Gastrocnemius medialis (tissue), 4 donors: ENCODE measurements around the gene LONP2. TPM values are rescaled to one million over a fixed set of nuclear protein-coding genes. Genes with fewer than 3 reads are reported as not detected.
A peak's percentile ranks its signal among the peaks of the same experiment; 100 is the strongest.

Experiments used
- ATAC-seq, 2 donors: fragments of 150-250 bp; one replicate each; pipeline ENCODE4 v1.9.1; 2016
- DNase-seq, 2 donors: peaks; one replicate each; pipeline ENCODE4 v3.0.0-alpha.2; 2019
- H3K27ac ChIP-seq, 4 donors: fragments of 200-600 bp; sonication (generic); 1 replicate in 1 of 4; 2 replicates in 3 of 4; pipeline ENCODE4 v1.5.1; 2016 to 2018; ENCODE audit warnings: mild to moderate bottlenecking in 2 of 4, moderate library complexity in 1 of 4
- H3K27me3 ChIP-seq, 3 donors: fragments of 200-600 bp; sonication (generic) in 2 of 3; 1 replicate in 1 of 3; 2 replicates in 2 of 3; pipeline versions ENCODE4 v1.5.1 to v1.6.0; 2016 to 2019; ENCODE audit warnings: mild to moderate bottlenecking in 1 of 3, moderate library complexity in 1 of 3
- H3K36me3 ChIP-seq, 2 donors: fragments of 200-600 bp; sonication (generic) in 1 of 2; one replicate each; pipeline ENCODE4 v1.5.1; 2017 to 2018
- H3K4me1 ChIP-seq, 2 donors: fragments of 200-600 bp; sonication (generic) in 1 of 2; one replicate each; pipeline ENCODE4 v1.5.1; 2016 to 2017; ENCODE audit warnings: mild to moderate bottlenecking in 2 of 2
- H3K4me3 ChIP-seq, 4 donors: fragments of 200-600 bp; sonication (generic) in 3 of 4; 1 replicate in 1 of 4; 2 replicates in 3 of 4; pipeline ENCODE4 v1.5.1; 2016 to 2019; ENCODE audit warnings: mild to moderate bottlenecking in 2 of 4
- H3K9me3 ChIP-seq, 3 donors: fragments of 200-600 bp; sonication (generic) in 2 of 3; 1 replicate in 1 of 3; 2 replicates in 2 of 3; pipeline ENCODE4 v1.5.1; 2016 to 2019
- CTCF ChIP-seq, 5 experiments: fragments of 450-650 bp in 3 of 5; fragments of 200-600 bp in 2 of 5; sonication (generic) in 2 of 5; IDR thresholded peaks in 4 of 5; conservative IDR thresholded peaks in 1 of 5; 1 replicate in 4 of 5; 2 replicates in 1 of 5; pipeline ENCODE4 v1.5.1; 2016 to 2019; ENCODE audit warnings: antibody characterized with exemption in 5 of 5, mild to moderate bottlenecking in 3 of 5, moderate library complexity in 3 of 5
- POLR2A ChIP-seq, 2 donors: fragments of 450-650 bp; IDR thresholded peaks; one replicate each; pipeline ENCODE4 v1.6.1; 2017; ENCODE audit warnings: antibody characterized with exemption in 2 of 2, mild to moderate bottlenecking in 2 of 2, moderate library complexity in 2 of 2
- in situ Hi-C, 4 donors: fragments of 200-750 bp; cut with MboI; loops; one replicate each; pipeline versions ENCODE4 v1.15.0 to v1.8.0; 2017; ENCODE audit warnings: low sequenced_read_pairs in 4 of 4
- intact Hi-C: fragments of 100-400 bp; cut with DNase I; formaldehyde crosslinking; loops from one replicate; pipeline ENCODE4 v1.15.1; 2023; ENCODE audit warnings: low total_unique reads
- total RNA-seq, 4 donors: library from RNA; depleted of rRNA; stranded (reverse); fragments of >200 nt; gene quantifications; one replicate each; pipeline versions ENCODE4 v1.1.0 to v1.2.3, GENCODE V29; 2016

The LONP2 gene
- total RNA-seq, 4 donors from 2014 or later = 33.8 to 45.2 (median 42.4) TPM

GRCh38 chr16:48326915-48327314, 82.8 kb downstream of the LONP2 start:
- Histone ChIP-seq H3K9me3 (no peaks in the 10 kb centered on the region), H3K36me3 (no peaks in the 10 kb centered on the region), H3K4me1 (peaks cover 36 to 40% of the 10 kb centered on the region in 2 donors), H3K27ac (no peak overlapping the region), H3K4me3 (no peak overlapping the region), H3K27me3 (no peaks in the 10 kb centered on the region)
- in situ Hi-C loops = no loop called here
- intact Hi-C loops = no loop called here
- no peak for DNase-seq
- no peak for TF ChIP-seq POLR2A (IDR thresholded peaks at IDR 0.05)
- no peak for ATAC-seq

- Histone ChIP-seq H3K9me3 (no peaks in the 10 kb centered on the region), H3K4me3 (no peak overlapping the region), H3K27ac (no peak overlapping the region), H3K4me1 (peaks cover 29 to 30% of the 10 kb centered on the region in 2 donors), H3K27me3 (no peaks in the 10 kb centered on the region), H3K36me3 (peaks cover 0 to under 1% of the 10 kb centered on the region in 2 donors)
- DNase-seq (no peak), ATAC-seq (no peak)
- in situ Hi-C loops (no loop called here), intact Hi-C loops (no loop called here)
- TF ChIP-seq CTCF (IDR thresholded peaks at IDR 0.05 in 4 of 5, conservative IDR thresholded peaks at IDR 0.05 in 1 of 5) (no peak), POLR2A (IDR thresholded peaks at IDR 0.05) (no peak)
These were observed 85.0 kb downstream of the LONP2 start for GRCh38 chr16:48329138-48329537.

GRCh38 chr16:48330189-48330840, 86.2 kb downstream of the LONP2 start:
- ATAC-seq (peak; percentile 68 to 91), DNase-seq (peak in 1 of 2 donors; percentile 17)
- Histone ChIP-seq H3K36me3 (peaks cover 0 to 13% of the 10 kb centered on the region in 2 donors), H3K27ac (peak overlapping the region; percentile 21 to 65 (median 32)), H3K9me3 (no peaks in the 10 kb centered on the region), H3K4me3 (no peak overlapping the region), H3K4me1 (peaks cover 22 to 26% of the 10 kb centered on the region in 2 donors), H3K27me3 (no peaks in the 10 kb centered on the region)
- in situ Hi-C loops = no loop called here
- intact Hi-C loops = no loop called here
- TF ChIP-seq CTCF (IDR thresholded peaks at IDR 0.05 in 4 of 5, conservative IDR thresholded peaks at IDR 0.05 in 1 of 5) (no peak), POLR2A (IDR thresholded peaks at IDR 0.05) (no peak)

GRCh38 chr16:48330841-48331192, 86.7 kb downstream of the LONP2 start:
- DNase-seq (peak in 1 of 2 donors; percentile 15), ATAC-seq (peak; percentile 82 to 95)
- TF ChIP-seq POLR2A (IDR thresholded peaks at IDR 0.05) (no peak), CTCF (IDR thresholded peaks at IDR 0.05 in 4 of 5, conservative IDR thresholded peaks at IDR 0.05 in 1 of 5) (no peak)
- H3K9me3 ChIP-seq = no peaks in the 10 kb centered on the region
- H3K27me3 ChIP-seq = no peaks in the 10 kb centered on the region
- H3K36me3 ChIP-seq = peaks cover 0 to 18% of the 10 kb centered on the region in 2 donors
- intact Hi-C loops (no loop called here), in situ Hi-C loops (no loop called here)
- peak overlapping the region; percentile 21 to 65 (median 32) for H3K27ac ChIP-seq
- H3K4me3 ChIP-seq = no peak overlapping the region
- peaks cover 22 to 26% of the 10 kb centered on the region in 2 donors for H3K4me1 ChIP-seq

- Histone ChIP-seq H3K27ac (no peak overlapping the region), H3K27me3 (no peaks in the 10 kb centered on the region), H3K4me3 (no peak overlapping the region), H3K36me3 (peaks cover 0 to 20% of the 10 kb centered on the region in 2 donors), H3K4me1 (peaks cover 22 to 26% of the 10 kb centered on the region in 2 donors), H3K9me3 (no peaks in the 10 kb centered on the region)
- DNase-seq (no peak), ATAC-seq (no peak)
- intact Hi-C loops = no loop called here
- no peak for TF ChIP-seq POLR2A (IDR thresholded peaks at IDR 0.05)
- no peak for TF ChIP-seq CTCF (IDR thresholded peaks at IDR 0.05 in 4 of 5, conservative IDR thresholded peaks at IDR 0.05 in 1 of 5)
- in situ Hi-C loops = no loop called here
These were observed 88.9 kb downstream of the LONP2 start for GRCh38 chr16:48332978-48333377.
